ENCODE measurements around the gene TLE4.
"Not testable (repeated sequence)": the region's sequence is repeated elsewhere in the genome, so short reads cannot be mapped to it uniquely, and the experiment has no call there.

The TLE4 gene

DNA sequence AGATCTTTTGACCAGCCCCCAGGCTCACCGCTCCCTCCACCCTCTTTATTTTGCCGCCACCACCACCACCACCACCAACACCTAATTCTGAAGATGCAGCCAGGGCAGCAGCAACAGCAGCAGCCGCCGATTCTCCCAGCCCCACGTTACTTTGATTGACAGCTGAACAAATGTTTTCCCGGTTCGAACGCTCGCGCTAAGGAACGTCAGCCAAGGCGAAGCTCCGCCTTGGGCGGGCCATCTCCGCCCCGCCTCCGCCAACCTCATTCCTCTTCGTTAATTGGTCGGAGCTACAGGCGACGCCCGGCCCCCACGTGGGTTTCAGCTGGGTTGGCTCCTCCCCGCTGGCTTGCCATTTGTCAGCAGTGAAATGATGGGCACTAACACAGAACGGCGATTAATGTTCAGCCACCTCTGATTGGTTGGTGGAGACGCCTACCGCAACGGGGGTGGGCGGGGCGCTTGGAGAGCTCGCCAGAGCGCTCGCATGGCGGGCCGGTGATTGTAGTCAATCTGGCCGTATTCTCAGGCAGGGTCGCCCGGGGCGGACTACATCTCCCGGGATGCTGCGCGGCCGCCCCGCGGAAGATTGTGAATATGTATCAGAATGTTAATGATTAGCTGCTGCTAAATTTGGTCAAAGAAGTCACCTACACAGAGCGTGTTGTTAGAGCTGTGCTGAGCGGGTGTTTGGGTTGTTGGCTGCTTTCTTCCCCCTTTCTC, at the start of gene TLE4:
Gene TLE4 (plus strand): TSS at position 657 of the 723 bp plus-strand sequence. CDS start 826 bp downstream, outside the sequence.
- peak; percentile 100 for DNase-seq

- DNase-seq, result no peak
Observed at GRCh38 chr9:79522793-79523192, 49.0 kb upstream of the TLE4 start.

DNA sequence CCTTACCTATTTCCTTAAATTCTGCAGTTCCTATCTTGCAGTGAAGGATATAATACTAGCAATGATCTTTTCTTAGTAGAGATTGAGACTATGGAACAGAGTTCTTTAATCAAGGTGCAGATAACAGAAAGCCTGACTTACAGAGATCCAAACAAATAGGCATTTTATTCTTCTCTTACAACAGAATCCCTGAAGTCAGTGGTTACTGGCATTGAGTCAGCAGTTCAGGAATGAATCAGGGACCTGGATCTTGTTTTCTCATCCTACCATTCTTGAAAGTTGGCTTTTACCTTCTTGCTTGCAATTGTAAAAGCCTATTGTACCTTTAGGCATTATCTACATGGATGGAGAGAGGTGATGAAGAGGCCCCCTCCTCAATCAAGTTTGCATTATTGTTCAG, 47.5 kb upstream of the TLE4 start:
- no peak for DNase-seq

DNA sequence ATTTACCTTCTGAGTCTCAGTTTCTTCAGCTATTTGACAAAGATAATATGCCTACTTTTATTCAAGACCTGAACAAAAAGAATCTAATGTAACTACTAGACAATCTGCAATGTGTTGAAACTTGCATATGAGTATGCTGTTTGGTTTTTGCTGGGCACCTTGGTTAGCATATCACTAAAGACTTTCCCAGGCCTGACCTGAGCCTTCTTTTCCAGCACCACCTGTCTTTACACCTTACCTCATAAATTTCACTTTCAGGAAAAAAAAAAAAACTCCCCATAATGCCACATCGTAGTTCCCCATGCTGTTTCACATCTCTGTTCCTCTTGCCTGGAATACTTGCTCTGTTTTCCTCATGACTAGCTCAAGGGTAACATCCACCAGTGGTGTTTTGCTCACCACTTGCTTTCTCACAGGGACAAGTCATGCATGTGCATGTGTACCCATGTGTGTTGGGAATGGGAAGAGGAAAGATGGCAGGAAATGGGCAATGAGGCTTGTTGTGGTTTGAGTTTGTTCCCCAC, 45.6 kb upstream of the TLE4 start:
- no peak for DNase-seq

DNA sequence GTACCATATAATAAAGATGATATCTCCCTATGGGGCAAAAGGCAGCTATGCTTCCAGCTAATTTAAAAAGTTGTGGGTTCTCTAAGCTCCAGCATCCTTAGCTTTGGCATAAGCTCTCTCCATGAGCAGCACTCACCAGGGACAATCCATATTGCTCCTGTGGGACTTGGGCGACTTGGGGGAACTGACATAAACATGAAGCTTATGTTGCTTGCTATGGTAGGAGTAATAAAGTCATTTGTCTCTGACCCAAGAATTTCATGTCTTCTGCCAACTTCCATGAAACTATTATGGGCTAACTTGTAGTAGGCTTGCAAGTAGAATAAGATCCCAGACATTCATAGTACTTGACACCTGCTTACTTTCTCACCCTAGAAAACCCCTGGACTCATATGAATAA, 36.2 kb upstream of the TLE4 start:
- no peak for DNase-seq

GRCh38 chr9:79537838-79538237, 33.9 kb upstream of the TLE4 start:
- no peak for DNase-seq

- peak in 1 of 2 experiments; percentile 39 for DNase-seq
Observed at GRCh38 chr9:79542735-79543620, 28.8 kb upstream of the TLE4 start.

- not testable (repeated sequence) for DNase-seq
Observed at GRCh38 chr9:79544375-79544774, 27.4 kb upstream of the TLE4 start.

GRCh38 chr9:79551586-79551985, 20.2 kb upstream of the TLE4 start:
- no peak for DNase-seq

- DNase-seq, result no peak
Observed at GRCh38 chr9:79551994-79552393, 19.8 kb upstream of the TLE4 start.

GRCh38 chr9:79555474-79556089, 16.2 kb upstream of the TLE4 start:
- no peak for DNase-seq

DNA sequence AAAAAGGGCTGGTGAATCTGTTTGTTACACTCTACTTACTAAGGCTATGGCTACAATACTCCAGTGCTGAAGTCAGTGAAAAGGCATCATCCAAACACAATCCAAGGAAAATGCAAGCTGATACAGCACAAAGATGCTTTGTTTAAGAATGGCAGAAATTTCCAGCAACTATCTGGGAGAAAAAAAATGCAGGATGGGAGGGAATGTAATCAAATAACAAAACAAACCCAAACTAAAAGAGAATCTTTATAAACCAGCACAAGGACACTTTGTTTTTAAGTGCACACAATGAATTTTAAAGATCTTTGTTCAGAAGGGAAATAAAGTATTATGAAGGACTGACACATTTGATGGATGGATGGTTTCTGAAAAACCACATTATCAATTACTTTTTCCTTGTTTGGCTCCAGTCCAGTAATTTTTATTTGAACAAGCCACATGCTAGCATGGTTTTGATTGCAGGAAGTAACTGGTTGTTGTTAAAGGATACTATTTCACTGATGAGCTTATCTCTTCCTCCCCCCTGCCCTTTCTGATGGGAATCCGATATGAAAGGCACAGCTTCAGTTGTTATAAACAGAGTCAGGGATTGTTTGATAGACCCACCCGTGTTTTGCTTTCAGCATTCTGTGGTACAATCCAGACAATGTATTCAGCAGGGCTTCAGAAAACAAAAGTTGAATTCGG, 12.1 kb upstream of the TLE4 start:
- no peak for DNase-seq

- no peak for DNase-seq
Observed at GRCh38 chr9:79562749-79563386, 8.9 kb upstream of the TLE4 start.

- DNase-seq, result no peak
Observed at GRCh38 chr9:79564105-79564504, 7.7 kb upstream of the TLE4 start.

- DNase-seq, result no peak
Observed at GRCh38 chr9:79565245-79565644, 6.5 kb upstream of the TLE4 start.

DNA sequence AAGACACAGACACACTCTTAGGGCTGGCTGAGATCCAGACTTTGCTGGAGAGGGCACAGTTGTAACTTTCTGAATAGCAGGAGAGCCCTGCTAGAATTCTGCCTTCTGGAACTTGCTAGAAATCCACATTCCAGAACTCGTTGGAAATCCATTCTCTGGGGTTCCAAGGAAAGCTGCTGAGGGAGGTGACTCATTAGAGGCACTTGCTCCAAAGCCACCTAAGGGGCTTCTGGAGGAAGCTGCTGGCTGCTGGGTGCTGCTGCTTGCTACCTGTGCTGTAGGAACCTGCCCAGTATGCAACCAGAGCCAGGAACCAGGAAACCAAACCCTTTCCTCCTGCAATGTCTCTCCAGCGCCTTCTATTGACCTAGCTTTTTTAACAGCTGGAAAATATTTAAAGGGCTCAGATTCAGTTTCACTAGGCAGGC, 4.1 kb upstream of the TLE4 start:
- no peak for DNase-seq

- DNase-seq, result no peak
Observed at GRCh38 chr9:79568337-79569101, 3.2 kb upstream of the TLE4 start.

DNA sequence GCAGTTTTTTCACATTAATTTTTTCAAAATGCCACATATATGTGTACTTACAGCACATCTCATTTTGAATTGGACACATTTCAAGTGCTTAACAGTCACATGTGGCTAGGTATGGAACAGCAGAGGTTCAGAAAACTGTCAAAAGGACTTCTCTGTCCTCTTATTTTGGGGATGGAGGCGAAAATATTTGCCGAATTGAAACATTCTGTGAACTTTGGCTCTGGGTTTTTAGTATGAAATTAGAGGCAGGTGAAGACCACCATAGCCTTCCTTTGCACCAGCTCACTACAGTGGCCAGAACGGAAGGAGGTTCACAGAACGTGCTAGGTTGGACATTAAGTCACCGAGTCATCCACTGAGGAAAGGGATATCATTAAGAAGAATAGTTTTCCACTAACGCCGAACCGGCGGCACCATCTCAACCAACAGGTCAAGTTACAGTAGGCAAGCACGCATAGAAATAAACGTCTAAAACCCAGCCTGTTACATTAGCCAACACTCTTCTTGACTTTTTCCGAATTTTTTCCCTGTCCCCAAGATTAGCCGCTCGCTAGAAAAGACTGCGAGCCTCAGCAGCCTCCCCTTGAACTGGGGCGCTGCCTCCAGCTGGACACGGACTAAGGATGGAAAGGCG, 1.8 kb upstream of the TLE4 start:
- DNase-seq, result no peak

DNA sequence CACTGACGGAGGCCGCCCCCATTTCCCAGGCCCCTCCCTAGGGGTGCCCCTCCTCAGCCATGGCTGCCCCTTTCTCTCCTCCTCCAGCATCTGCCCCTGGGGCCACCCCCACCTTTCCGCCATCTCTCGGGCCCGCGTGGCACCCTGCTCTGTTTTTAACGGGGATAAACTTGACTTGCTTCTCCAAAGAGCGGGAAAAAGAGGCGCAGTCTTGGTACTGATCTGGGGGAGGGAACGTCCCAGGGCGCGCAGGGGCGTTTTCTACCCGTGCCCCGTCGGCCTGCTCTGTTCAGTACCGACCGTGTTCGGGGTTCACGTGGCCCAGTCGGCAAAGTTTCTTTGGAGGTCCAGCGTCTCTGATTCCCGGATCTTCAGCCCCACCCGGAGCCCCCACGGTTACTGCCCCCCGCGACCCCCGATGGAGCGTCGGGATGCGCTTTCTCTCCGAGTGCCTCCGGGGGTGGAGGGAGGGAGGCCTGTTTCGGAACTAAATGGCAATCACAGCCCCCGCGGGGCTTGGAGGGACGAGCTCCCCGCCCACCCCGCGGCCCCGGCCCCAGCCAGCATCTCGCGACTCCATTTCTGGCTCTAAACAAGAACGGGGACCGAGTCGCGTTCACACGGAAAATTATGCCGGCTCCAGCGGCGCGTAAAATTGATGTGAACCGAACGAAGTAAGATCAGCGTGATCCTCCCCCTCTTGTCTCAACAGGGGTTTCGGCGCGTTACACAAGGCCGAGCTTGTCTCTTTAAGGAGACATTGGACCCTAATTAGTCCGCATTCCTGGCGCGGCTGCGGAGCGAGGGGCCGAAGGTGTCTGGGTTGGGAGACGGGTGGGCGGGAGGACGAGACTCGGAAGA, 1.1 kb upstream of the TLE4 start:
- no peak for DNase-seq

- no peak for DNase-seq
Observed at GRCh38 chr9:79572032-79572607, 355 bp downstream of the TLE4 start.

Data from cerebellar nuclear complex (tissue), 1 donor.